HG03457 (cell line): ENCODE data around the gene AHRR.

Experiments
- ATAC-seq: cut with Tn5 transposase; IDR thresholded peaks from one replicate; pipeline ENCODE4 v1.9.1; 2021; ENCODE audit warnings: moderate number of reproducible peaks; ENCODE audit not compliant: unreplicated experiment

AHRR gene

DNA sequence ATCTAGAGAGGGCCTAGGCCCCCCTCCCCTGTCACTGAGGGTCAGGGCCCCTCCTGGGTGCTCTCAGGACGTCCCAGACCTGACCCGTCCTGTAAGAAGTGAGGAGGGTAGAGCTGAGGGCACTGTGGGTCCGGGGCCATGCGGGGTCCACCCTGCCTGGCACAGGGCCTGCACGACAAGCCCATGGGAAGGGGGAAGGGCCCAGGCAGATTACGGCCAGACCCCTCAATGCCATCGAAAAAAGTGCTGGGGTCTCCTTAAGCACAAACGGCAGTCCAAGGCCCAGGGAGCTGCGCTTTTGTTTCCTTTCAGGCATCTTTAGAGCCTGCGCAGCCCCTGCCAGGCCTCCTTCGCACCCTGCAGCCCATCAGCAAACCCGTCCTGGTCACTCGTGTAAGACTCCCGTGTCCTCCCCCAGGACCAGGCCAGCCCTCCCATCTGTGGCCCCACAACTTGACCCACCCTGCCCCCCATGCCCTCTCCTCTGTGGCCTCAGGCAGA lies 117.0 kb downstream of the AHRR start:
- ATAC-seq, result no peak

DNA sequence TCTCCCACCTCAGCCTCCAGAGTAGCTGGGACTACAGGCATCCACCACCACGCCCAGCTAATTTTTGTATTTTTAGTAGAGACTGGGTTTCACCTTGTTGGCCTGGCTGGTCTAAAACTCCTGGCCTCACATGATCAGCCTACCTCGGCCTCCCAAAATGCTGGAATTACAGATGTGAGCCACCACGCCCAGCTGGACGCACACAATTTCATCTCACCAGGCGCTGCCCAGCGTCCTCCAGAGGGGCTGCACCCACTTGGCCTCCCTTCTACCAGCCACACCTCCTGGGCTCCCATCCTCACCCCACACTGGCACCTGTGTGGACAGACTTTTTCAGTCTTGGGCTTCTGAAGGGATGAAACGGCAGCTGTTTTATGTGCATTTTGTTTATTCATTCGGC lies 117.7 kb downstream of the AHRR start:
- ATAC-seq, result no peak

DNA sequence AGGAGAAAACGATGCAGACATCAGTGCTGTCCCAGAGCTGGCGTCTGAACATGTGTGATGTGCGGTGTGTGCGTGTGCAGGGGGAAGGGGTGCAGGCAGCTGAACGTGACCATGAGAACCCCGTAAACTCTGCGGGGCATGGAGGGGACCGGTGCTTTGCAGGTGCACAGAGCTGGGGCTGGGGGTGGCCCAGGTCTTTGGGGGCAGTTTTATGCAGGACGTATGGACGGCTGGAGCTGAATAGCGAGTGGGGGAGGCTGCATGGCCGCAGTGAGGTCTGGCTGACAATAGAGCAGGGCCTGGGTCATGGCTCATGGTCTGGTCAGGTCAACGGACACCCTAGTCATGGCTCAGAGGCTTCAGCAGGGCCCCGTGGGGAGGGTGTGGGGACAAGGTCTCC lies 118.1 kb downstream of the AHRR start:
- no peak for ATAC-seq

DNA sequence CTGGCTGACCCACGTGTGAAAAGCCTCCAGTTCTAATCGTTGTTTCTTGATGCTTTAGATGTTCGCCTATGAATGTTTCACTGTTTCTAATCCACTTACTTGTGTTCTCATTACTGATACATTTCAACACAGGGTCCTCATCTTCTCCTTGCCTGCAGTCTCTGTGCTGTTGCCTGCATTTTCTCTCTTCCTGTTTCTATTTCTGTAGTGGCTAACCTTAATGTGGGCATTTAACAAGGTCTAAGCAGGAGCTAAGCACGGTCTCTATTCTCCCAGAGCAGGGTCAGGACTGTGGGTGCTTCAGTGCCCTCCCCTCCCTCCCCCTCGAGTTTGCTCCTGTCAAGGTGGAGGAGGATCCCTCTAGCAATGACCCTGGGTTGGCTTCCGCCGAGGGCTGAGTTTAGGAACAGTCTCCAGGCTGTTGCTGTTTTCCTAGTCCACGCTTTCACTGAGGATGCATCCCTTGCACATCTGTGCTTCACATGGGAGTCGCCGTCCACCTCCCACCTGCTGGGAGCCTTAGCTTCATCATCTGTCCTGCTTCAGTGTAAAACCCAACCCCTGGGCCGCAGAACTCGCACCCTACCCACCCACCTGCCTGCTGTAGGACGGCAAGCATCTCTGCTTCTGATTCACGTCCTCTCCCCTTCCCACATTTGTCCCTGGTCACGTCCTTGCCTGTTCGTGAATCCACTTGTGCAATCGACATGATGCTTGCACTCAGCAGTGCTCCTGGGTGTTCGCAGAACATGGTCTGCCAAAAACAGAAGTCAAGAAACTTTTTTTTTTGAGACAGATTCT lies 119.1 kb downstream of the AHRR start:
- no peak for ATAC-seq

DNA sequence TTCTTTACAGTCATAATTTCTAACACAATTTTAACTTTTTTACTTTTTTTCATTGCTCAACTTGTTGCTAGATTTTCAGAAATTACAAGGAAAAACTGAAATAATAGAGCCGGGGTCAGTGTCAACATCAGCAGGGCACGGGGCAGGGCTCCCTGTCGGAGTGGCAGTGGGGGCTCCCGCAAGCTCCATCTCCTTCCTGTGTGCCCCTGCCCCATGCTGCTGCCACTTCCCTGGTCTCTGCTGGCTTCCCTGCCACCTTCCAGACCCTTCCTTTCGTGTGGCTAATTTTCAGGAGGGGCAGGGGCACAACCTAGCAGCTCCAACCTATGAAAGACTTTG lies 120.5 kb downstream of the AHRR start:
- no peak for ATAC-seq

DNA sequence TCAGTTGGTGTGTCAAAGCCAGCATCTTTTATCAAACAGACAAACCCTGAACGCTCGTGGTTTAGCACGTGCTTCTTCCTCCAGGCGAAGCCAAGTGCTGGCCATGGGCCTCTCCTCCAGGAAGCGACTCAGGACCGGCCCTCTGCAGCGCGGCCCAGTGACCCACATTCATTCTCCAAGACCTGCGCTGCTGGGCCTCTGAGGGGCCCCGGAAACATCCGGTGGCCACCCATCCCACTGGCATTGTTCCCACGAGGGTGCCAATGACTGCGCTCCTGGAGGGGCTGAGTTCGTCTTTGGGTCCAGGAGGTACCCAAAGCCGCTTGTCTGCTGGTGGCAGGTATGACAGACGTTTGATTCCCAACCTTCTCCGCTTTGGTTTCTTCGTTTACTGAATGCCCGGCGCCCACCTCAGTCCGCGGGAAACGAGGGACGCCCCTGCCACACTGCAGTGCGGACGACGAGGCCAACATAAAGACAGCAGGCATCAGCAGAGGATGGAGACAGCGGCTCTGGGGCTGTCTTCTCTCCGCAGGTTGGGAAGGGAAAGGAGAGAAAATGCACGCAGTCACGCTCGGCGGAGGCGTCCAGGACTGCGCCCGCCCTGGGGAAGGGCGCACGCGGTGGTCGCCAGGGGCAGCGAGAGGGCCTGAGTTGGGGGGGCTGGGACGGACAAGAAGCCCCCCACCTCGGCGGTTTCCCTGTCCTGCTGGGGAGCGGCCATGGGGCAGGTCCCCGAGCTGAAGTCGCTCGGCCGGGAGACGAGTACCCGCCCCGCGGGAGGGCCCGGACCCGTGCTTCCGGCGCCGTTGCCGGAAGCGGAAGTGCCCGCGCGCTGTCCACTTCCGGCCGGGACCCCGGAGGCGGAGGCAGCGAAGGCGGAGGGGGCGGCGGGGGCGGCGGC lies 121.1 kb downstream of the AHRR start, which contains the start of gene EXOC3:
EXOC3 (plus strand) TSS at position 842 of the 904 bp plus-strand sequence. CDS start 3,030 bp downstream, outside the sequence.
- ATAC-seq, result peak; percentile 79

DNA sequence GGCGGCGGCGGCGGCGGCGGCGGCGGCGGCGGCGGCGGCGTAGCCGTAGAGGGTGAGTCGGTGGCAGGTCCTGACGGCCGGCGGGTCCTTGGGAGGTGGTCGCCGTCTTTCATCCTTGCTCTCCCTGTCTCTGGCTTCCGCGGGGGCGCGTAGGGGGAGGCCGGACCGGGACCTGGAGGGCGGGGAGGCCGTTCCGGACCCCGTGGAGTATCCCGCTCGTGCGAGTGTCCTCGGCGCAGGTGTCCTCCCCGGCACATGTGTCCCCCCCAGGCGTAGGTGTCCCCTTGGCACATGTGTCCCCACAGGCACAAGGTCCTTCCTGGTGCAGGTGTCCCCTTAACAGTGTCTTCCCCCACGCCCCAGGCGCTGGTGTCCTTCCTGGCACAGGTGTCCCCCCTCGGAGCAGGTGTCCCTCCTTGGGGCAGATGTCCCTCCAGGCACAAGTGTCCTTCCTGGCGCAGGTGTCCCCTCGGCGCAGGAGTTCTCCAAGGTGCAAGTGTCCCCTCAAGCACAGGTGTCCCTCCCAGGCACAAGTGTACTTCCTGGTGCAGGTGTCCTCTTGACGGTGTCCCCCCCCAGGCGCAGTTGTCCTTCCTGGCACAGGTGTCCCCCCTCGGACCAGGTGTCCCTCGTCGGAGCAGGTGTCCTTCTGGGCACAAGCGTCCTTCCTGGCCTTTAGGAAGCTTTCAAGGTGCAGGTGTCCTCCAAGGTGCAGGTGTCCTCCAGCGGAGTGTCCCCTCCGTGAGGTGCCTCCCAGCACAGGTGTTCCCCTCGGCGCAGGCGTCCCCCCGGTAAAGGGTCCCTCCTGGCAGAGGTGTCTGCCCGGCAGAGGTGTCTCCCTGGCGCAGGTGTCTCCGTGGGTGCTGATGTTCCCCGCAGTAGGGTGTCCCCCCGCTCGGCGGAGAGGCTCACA lies 122.0 kb downstream of the AHRR start:
- no peak for ATAC-seq

DNA sequence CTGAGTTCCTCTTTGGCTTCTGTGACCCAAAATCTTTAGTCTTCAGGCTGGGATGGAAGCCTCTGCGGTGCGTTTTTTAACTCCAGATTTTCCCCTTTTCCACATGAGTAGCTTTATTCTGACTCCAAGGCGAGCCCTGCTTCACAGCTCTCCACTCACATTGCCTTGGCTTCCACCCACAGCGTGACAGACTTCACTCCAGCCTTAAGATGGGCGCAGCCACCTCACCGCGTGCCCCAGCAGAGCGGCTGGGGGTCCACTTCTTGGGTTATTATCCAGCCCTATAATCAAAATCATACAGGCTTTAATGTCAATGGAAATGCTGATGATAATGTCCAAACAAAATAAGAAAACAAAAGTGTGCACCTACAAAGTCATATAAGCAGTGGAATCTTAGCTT lies 122.7 kb downstream of the AHRR start:
- ATAC-seq, result no peak

DNA sequence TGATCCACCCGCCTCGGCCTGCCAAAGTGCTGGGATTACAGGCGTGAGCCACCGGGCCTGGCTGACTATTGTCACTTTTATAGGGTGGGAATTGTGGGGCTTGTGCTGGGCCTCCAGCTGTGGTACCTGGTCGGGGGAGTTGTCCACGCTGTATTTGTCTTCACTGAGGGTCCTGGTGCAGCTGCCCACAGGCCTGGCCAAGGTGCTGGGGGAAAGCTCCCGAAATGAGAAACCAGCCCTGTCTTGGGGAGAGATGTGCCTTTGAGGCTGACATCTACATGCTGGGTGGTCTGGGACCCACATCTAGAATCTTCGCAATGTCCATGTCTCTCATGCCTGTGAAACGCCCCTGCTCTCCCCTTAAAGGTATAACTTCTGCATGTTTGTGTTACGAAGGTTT lies 124.1 kb downstream of the AHRR start:
- ATAC-seq, result no peak

DNA sequence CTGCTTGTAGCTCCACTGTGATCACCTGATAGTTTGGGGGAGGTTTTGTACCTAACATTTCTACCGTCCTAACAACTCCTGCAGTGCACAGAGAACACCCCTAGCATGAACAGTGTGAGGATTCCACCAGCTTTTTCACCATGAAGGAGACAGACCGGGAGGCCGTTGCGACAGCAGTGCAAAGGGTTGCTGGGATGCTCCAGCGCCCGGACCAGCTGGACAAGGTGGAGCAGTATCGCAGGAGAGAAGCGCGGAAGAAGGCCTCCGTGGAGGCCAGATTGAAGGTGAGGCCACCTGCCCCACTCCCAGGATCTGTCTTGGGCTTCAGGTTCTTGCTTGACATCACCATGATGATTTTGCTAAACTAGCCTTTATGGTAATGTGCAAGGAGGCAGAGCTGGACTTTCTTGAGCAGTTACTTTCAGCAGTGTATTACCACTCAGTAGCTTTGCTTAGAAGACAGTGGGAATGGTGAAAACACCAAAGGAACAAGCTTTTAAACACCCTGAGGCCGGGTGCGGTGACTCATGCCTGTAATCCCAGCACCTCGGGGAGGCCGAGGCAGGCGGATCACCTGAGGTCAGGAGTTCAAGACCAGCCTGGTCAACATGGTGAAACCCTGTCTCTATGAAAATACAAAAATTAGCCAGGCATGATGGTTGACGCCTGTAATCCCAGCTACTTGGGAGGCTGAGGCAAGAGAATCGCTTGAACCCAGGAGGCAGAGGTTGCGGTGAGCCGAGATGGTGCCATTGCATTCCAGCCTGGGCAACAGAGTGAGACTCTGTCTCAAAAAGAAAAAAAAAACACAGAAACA lies 124.8 kb downstream of the AHRR start:
- no peak for ATAC-seq

DNA sequence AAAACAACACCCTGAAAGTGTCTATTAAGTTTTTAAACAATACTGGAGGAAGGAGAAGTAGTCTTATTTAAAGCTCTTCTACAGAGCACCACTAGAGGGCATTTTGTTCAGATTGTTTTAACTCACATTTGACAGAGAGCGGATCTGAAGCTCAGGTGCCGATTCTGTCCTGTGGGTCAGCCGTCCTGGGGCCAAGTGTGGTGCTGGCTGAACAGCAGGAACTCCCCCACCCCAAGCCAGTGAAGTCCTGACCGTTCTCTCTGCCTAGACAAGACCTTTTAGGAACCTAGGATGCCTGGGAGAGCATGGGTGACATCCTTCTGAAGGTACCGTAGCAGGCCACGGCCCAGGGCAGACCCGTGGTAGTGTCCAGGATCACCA lies 125.4 kb downstream of the AHRR start:
- ATAC-seq, result no peak

DNA sequence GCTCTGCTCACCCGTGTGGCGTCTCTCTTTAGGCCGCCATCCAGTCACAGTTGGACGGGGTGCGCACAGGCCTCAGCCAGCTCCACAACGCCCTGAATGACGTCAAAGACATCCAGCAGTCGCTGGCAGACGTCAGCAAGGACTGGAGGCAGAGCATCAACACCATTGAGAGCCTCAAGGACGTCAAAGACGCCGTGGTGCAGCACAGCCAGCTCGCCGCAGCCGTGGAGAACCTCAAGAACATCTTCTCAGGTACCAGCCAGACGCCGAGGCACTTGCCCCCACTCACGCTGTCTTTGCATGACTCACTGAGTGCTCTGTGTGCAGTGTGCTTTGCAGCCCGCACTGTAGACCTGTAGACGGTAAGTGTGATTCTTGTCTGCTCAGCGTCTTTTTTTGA lies 126.0 kb downstream of the AHRR start:
- no peak for ATAC-seq

DNA sequence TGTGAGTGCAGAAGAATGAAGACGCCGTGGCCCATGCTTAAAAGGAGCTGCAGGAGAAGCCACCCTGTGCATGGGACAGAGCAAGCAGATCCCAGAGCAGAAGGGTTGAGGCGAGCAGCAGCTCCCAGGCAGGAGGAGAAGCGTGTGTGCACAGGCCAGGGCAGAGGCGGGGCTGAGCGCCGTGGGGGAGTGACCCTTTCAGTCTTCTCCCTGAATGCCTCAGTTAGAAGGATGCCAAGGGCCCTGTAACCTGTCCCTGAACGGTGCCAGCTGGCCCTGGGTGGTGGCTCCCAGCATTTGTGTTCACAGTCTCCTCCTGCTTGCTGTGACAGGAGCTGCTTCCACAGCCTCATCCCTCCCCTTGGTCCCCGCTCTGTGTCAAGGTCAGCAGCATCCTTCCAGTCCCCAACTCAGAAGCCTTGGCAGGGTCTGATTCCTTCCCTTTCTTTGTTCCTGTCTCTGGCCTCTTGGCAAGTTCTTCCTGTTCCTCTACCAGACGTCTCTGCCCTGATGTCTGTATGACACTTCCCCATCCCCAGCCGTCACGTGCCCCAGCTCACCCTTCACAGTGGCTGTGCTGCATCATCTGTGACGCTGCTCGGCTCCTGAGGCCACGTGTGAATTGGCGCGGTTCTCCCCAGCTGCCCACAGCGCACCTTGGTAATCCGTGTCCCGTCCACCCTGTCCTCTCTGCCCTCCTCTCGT lies 126.7 kb downstream of the AHRR start:
- ATAC-seq, result no peak

DNA sequence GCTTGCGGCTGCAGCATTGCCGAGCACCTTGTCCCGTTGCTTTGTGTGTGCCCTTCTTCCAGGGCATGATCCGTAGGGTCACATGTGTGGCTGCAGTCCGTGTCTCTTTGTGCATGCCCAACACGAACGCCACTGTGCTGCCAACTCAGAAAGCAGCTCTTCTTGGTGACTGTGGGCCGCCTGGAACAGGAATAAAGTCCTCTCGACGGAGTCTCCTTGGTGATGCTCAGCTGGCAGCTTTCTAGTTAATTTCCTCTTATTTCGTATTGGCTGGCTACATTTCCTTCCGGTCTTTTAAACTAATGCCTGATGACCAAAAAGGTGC lies 127.2 kb downstream of the AHRR start:
- ATAC-seq, result no peak

DNA sequence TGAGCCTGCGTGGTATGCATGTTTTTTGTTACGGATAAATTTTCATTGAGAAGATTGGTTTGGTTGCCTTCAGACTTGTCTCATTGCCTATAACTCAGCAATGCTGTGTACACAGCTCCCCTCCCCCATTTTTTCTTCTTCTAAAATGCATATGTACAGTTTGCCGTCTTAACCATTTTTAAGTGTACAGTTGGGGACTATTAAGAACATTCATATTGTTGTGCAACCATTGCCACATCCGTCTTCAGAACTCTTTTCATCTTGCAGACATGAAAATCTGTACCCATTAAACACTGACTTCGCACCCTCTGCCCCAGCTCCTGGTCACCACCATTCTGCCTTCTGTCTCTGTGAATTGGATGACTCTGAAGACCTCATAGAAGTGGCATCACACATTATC lies 127.6 kb downstream of the AHRR start:
- no peak for ATAC-seq

DNA sequence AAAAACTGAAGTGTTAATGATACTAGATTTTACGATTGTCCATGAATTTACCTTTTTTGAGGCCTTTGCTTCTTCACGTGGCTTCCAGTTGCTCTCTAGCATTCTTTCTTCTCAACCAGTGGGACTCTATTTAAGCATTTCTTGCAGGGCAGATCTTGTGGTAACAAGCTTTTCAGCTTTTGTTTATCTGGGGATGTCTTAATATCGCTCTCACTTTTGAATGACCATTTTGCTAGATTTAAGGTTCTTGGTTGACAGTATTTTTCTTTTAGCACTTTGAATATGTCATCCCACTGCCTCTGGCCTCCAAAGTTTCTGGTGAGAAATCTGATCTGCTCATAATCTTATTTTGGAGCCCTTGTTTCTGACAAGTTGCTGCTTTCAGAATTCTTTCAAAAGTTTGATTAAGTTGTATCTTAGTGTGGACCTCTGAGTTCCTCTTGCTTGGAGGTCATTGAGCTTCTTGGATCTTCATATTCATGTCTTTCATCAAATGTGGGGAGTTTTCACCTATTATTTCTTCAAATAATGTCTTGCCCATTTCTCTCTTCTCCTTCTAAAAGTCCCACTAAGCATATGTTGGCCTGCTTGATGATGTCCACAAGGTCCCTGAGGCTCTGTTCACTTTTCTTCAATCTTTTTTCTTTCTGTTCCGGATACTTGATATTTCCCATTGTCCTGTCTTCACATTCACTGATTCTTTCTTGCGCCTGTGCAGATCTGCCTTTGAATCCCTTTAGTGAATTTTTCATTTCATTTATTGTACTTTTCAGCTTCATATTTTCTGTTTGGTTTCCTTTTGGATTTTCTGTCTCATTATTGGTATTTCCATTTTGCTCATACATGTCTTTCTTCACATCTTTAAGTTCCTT lies 130.3 kb downstream of the AHRR start:
- ATAC-seq, result no peak

DNA sequence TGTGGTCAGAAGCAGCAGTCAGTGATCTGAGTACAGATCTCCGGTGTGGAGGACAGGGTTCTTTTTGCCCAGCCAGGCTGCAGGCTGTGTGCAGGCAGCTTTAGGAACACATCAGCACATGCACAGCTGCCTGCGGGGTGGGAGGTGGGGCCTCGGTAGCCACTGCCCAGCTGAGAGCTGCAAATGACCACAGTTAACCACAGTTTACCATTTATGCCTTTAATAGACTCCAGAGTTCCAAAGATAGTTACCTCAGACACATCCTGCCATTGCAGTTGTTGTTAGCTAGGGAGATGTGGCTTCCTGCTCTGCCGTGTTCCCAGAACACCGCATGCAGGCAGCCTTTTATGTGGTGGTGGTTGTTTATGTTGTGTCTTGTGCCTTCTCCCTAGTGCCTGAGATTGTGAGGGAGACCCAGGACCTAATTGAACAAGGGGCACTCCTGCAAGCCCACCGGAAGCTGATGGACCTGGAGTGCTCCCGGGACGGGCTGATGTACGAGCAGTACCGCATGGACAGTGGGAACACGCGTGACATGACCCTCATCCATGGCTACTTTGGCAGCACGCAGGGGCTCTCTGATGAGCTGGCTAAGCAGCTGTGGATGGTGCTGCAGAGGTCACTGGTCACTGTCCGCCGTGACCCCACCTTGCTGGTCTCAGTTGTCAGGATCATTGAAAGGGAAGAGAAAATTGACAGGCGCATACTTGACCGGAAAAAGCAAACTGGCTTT lies 131.6 kb downstream of the AHRR start:
- ATAC-seq, result no peak
